AG09309 (cell line): ENCODE results near the gene GTF3C5.

Source experiments
- DNase-seq: peaks from one replicate; pipeline ENCODE4 v3.0.0-alpha.2; 2010; ENCODE audit warnings: low read depth
- H3K4me3 ChIP-seq: 2 replicates; pipeline ENCODE4 v1.5.1; 2011; ENCODE audit warnings: mild to moderate bottlenecking, low read depth, low read length, moderate library complexity; ENCODE audit not compliant: control insufficient read depth
- TF ChIP-seq, protein P1 (sequence below): IDR thresholded peaks from 2 replicates; pipeline ENCODE4 v1.5.1; 2011; ENCODE audit warnings: mild to moderate bottlenecking, low read depth, low read length, inconsistent platforms; ENCODE audit not compliant: insufficient read depth, control insufficient read depth; ENCODE audit errors: missing control alignments

Gene GTF3C5

DNA sequence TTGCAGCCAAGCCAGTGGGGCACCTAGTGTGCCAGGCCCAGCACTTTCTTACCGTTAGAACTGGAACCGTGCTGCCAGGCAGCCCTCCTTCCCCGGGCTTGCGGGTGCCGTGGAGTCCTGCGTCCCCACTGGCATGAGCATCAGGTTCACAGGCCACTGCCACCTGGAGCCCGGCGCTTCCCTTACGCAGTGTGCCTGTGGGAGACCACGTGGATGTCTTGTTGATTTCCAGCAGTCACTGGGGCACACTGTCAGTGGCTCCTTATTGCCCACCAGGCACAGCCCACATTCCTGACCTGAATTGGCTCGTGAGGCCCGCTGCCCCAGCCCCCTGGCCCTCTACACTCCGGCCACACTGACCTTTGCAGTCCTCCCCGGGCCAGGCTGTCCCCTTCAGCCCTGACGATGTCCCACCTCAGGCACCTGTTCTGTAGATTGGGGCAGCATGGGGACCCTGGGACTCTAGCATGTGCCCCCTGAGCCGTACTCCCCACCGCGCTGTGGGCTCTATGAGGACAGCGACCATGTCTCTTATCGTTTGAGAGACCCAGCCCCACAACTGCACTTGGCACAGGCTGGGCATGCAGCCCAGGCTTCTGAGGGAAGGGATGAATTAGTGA, 20.6 kb downstream of the GTF3C5 start:
- TF ChIP-seq, protein P1, sequence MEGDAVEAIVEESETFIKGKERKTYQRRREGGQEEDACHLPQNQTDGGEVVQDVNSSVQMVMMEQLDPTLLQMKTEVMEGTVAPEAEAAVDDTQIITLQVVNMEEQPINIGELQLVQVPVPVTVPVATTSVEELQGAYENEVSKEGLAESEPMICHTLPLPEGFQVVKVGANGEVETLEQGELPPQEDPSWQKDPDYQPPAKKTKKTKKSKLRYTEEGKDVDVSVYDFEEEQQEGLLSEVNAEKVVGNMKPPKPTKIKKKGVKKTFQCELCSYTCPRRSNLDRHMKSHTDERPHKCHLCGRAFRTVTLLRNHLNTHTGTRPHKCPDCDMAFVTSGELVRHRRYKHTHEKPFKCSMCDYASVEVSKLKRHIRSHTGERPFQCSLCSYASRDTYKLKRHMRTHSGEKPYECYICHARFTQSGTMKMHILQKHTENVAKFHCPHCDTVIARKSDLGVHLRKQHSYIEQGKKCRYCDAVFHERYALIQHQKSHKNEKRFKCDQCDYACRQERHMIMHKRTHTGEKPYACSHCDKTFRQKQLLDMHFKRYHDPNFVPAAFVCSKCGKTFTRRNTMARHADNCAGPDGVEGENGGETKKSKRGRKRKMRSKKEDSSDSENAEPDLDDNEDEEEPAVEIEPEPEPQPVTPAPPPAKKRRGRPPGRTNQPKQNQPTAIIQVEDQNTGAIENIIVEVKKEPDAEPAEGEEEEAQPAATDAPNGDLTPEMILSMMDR = no peak
- no peak overlapping the region for H3K4me3 ChIP-seq
- DNase-seq = no peak

DNA sequence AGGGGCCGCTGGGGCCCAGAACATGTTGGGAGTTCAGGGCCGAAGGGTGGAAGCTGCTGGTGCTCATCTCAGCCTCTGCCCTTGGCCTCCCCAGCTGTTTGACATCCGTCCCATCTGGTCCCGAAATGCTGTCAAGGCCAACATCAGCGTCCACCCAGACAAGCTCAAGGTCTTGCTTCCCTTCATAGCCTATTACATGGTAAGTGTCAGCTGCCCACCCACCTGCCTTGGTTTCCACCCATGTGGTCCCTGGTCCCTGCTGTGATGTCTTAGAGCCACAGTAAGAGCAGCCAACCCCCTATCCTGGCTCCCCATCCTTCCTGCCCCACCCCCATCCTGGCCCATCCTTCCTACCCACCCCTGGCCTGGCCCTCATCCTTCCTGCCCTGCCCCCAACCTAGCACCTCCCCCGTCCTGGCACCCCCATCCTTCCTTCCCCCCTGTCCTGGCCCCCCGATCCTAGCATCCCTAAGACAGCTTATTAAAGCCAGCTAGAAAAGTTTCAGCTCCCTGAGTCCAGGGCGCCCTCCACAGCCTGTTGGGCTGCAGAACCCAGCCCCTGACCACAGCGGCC, 21.3 kb downstream of the GTF3C5 start:
- no peak overlapping the region for H3K4me3 ChIP-seq
- DNase-seq = no peak
- TF ChIP-seq, protein P1 = no peak

DNA sequence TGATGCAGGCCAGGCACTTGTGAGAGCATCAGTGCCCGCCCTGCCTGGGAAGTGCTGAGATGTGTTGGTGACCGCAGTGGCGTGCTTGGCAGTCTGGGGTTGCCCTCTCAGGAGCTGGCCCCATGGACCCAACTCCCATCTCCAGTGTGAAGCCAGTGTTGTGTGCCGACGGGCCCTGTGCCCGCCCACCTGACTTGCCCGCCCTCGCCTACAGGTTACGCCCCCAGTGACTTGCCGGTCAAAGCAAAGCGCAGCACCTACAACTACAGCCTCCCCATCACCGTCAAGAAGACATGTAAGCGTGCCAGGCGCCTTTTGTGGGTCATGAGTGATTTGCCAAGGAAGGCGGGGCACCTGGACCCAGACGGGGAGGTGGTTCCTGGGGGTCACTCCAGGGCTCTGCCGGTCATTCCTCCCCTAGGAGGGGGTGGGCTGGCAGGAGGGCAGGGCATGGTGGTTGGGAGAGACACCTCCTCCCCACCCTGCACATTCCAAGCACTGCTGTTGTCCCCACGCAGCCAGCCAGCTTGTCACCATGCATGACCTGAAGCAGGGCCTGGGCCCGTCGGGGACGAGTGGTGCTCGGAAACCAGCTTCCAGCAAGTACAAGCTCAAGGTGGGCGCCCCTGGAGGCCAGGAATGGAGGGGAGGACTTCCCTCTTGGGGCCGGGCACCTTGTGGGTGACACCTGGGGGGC, 23.5 kb downstream of the GTF3C5 start:
- TF ChIP-seq, protein P1 = no peak
- no peak overlapping the region for H3K4me3 ChIP-seq
- DNase-seq = no peak

DNA sequence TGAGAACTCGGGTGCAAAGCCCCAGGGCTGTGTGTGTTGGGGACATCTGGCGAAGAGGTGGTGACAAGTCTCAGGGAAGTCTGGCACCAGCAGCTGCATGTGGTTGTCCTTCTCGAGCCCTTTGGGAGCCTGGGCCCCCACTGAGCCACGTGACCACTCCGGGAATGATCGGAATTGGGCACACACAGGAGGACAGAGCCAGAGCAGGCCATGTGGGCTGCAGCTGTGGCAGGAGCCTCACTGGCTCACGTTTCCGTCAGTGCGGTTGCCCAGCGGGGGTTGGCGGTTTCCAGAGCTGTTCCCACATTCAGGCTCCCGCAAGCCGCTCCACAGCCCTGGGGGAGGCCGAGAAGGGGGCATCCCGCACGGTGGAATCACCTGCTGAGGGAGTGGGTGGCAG, 24.2 kb downstream of the GTF3C5 start:
- TF ChIP-seq, protein P1 = no peak
- no peak overlapping the region for H3K4me3 ChIP-seq
- peak; percentile 61 for DNase-seq

DNA sequence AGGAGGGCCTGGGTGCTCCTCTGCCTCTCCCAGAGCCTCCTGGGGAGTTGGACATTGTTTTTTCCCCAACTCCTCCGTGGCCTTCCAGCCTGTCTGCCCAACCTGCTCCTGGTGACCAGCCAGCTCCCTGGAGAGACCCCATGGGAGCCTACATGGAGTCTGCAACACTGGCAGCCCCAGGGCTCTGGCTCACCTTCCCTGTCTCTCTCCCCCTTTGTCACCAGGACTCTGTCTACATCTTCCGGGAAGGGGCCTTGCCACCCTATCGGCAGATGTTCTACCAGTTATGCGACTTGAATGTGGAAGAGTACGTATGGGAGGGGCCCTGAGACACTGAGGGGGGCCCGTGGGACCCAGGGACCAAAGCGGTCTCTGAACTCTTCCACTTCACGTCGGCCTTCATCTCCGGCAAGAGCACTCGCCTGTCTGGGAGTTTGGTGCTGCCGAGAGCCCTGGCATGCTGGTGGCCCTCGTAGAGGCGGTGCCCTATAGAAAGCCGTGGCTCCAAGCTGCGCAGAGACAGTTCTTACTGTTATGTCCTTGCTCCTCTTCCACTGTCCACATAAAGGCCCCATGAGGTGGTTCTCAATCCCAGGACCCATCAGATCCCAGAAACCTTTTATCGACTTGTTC, 25.1 kb downstream of the GTF3C5 start:
- no peak overlapping the region for H3K4me3 ChIP-seq
- TF ChIP-seq, protein P1 = no peak
- no peak for DNase-seq

DNA sequence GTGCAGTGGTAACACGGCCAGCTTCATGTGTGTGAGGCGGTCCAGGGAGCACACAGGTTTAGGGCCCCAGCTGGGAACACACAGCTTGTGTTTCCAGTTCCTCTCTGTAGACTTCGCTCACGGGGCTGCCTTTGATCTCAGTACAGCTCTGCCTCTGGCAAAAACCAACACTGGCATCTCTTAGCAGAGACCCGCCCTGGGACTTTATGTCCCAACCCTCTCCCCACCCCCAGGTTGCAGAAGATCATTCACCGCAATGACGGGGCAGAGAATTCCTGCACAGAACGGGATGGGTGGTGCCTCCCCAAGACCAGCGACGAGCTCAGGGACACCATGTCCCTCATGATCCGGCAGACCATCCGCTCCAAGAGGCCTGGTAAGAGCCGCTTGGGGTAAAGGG, 25.7 kb downstream of the GTF3C5 start:
- TF ChIP-seq, protein P1 = no peak

More for the DNA sequence above, 25.7 kb downstream of the GTF3C5 start:
- no peak overlapping the region for H3K4me3 ChIP-seq
- DNase-seq = no peak
